Anterior cingulate cortex (tissue), 58 donors: Measurements from ENCODE around the gene MEIS2.
A peak's percentile ranks its signal among the peaks of the same experiment; 100 is the strongest.

Experiments used
- DNase-seq, 58 donors: peaks; one replicate each; lab custom pipeline; 2025; lab: John Stamatoyannopoulos, UW

MEIS2 gene

GRCh38 chr15:36884518-36884875, 215.9 kb downstream of the MEIS2 start:
- DNase-seq = no peak

DNA sequence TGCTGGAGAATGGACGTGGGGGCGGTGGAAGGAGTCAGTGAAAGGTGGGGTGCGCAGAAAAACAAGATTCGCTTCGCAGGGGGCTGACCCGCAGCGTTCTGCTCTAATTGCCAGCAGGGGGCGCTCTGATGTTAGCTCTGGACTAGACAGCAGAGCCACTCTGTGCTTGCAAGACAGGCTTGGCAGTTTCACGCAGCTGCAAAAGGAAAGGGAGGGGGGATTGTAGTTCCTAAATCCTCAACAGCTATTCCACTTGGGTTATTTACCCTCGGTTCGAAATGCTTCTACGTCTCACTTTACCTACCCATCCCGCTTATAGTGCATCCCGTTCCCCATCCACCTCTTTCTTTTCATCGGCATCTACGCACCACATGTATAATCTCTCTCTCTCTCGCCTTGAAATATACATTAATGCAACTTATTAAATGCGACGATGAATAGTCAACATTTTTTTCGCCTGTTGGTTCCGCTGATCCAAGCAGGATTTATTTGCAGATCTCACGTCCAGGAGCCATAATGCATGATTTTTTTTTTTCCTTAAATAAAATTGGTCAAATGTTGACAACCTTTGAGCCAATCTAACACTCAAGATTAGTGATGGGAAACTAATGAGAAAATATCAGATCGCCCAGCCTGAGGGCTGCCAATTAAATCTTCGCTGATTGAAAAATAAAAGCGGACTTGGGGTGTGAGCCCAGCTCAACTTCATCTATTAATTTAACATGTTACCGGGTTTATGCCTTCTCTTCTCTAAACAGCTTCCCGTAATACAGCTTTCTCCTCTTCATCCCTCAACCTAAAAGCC, 216.4 kb downstream of the MEIS2 start:
- DNase-seq = peak in 55 of 58 donors; percentile 33 to 90 (median 74)

DNA sequence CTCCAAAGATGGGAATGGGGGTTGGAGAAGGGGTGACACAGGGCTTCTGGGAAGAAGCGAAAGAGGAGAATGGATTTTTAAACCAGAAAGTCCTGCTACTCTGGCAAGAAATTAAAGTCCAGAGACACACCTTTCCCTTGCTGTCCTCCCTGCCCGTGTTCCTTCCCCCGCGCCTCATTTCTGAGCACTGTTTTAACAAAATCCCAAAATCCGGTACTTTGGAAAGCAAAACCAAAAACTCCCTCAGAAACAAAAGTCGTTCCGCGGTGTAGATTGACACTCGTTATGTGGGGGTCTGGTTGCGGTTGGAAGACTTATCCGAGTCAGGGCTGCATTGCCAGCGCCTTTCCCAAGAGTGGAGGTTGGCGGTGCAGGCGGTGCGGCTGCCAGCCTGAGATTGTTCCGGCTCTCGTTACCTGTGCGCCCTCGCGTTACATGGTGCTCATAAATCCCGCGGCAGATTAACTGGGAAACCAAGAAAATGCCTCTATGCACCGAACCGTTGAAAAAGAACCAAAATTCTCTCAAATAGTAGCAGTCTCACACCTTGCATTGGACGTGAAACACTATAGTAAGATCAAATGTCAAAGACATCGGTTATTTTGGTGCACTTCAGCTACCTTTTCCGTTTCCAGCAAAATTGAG, 217.7 kb downstream of the MEIS2 start:
- peak in 1 of 58 donors; percentile 29 for DNase-seq

GRCh38 chr15:36882056-36882455, 218.3 kb downstream of the MEIS2 start:
- no peak for DNase-seq

DNA sequence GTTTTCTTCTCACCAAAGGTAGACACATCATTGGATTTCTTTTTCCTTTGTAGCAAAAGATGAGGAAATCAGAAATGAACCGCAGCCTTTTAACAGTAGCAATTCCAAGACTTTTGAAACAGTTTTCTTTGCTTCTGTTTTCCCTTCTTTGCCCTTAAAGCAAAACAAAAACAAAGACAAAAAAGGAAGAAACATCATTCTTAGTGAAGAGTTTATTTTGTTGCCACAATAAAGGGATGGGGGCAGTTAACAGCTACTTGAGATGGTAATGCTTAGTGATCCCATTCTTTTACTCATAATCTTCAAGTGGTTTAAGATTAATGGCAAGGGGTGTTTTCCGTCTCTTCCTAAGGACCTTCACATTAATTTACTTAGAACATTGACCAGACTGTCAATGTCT, 218.8 kb downstream of the MEIS2 start:
- no peak for DNase-seq

- no peak for DNase-seq
Measured at GRCh38 chr15:36880913-36881460, 219.4 kb downstream of the MEIS2 start.

GRCh38 chr15:36880224-36880912, 220.0 kb downstream of the MEIS2 start:
- no peak for DNase-seq

GRCh38 chr15:36879568-36880222, 220.7 kb downstream of the MEIS2 start:
- DNase-seq = no peak

DNA sequence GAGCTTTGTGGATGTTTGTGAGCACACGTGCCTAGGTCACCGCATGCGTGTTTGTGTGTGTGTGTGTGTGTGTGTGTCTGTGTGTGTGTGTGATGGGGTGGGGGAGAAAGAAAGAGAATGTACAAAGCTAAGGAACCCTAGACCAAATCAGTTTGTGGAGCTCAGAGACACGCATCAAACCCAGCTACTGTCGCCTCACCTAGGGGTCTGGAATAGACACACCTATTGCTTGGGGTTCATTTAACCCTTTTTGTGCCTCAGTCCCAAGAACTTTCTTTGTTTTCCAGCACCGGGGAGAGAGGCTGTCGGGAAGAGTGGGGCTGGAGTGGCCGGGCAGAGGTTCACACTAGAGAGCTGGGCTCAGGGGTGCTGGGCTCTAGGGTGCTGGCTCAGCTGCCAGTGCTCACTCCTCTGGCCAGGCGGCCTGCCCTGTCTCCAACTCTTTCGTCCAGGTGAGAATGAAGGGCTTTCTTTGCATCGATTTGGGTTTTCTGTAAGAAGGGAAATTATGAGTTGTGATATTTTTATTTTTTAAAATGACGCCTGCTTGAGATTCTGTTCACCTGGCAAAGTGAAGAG, 221.6 kb downstream of the MEIS2 start:
- DNase-seq = no peak

GRCh38 chr15:36877796-36878683, 222.3 kb downstream of the MEIS2 start:
- DNase-seq = no peak

GRCh38 chr15:36877294-36877693, 223.1 kb downstream of the MEIS2 start:
- DNase-seq = no peak

DNA sequence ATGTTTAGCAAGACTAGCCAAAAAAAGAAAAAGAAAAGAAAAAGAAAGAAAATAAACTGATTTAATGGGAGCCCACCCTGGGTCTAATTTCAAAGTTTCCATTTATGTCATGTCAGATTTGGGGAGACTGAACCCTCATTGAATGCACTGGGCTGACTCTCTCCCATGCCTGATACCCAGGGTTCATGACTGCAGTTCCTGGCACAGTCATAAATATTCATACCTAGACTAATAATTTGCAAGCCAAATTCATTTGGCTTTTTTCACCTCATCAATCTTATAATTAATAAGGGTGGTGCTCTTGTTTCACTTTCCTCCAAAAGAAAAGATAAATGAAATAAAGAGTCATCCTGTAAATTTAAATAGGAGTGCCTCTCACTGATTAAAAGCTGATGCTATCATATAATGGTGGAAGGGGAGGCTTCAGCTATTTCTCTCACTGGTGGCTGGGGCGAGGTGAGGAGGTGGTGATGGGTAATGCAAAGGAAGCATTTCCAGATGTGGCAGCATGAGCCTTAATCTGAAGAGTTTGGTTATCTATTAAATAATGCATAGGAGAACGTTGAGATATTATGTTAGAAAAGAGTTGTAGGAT, 224.5 kb downstream of the MEIS2 start:
- DNase-seq = no peak

GRCh38 chr15:36874930-36875329, 225.4 kb downstream of the MEIS2 start:
- no peak for DNase-seq

GRCh38 chr15:36867436-36867835, 232.9 kb downstream of the MEIS2 start:
- no peak for DNase-seq

- DNase-seq = no peak
Measured at GRCh38 chr15:36866896-36867295, 233.5 kb downstream of the MEIS2 start.

DNA sequence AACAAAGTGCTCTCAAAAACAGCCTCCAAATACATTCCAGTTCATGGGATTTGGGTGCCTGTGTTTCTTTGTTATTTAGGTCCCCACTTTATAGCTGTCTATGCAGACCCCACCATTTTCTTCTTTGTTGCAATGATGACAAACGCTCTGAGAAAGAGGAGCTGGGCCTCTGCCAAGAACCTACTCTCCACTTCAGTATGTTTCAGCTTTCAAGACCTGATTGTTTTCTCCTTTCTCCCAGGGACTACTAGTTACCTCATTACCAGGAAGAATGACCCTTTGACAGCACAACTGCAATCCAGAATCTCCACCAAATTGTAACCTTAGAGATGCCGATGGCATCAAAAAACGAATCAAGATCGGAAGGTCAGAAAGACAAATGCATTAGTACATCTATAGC, 236.8 kb downstream of the MEIS2 start:
- no peak for DNase-seq

- no peak for DNase-seq
Measured at GRCh38 chr15:36860792-36861191, 239.6 kb downstream of the MEIS2 start.

GRCh38 chr15:36858423-36858822, 241.9 kb downstream of the MEIS2 start:
- DNase-seq = no peak
